CD4-positive, alpha-beta T cell (primary cell): ENCODE data around the gene VAV2. TPM values are rescaled to one million over a fixed set of nuclear protein-coding genes. Genes with fewer than 3 reads are reported as not detected.

Source experiments
- ATAC-seq: fragments of 200-7000 bp; cut with Tn5 transposase; one replicate; pipeline ENCODE4 v1.10.0; 2022; ENCODE audit warnings: mild to moderate bottlenecking; ENCODE audit not compliant: poor library complexity
- CTCF ChIA-PET: fragments of 350-600 bp; sonication (Branson Sonifier 250); formaldehyde crosslinking; loops from one replicate; lab custom pipeline; 2021; ENCODE audit warnings: antibody characterized with exemption, inconsistent platforms; lab: Charles Lee
- POLR2A ChIA-PET: fragments of 350-600 bp; sonication (Branson Sonifier 250); formaldehyde crosslinking; loops from one replicate; lab custom pipeline; 2021; ENCODE audit warnings: antibody characterized with exemption, inconsistent platforms; lab: Charles Lee
- DNase-seq, 14 experiments: peaks; one replicate each; pipeline ENCODE4 v3.0.0-alpha.2; 2013 to 2020; ENCODE audit warnings: mixed read lengths in 2 of 14
- H3K27ac ChIP-seq, 2 donors: one replicate each; pipeline versions ENCODE4 v1.5.1 to v1.7.0; 2013; ENCODE audit warnings: low read length in 2 of 2, low read depth in 1 of 2, mild to moderate bottlenecking in 1 of 2
- H3K27me3 ChIP-seq, 2 experiments: 1 replicate in 1 of 2; 2 replicates in 1 of 2; pipeline versions ENCODE4 v1.6.1 to v1.7.0; 2013; ENCODE audit warnings: low read length in 2 of 2, control low read depth in 1 of 2, mild to moderate bottlenecking in 1 of 2, moderate library complexity in 1 of 2; ENCODE audit not compliant: insufficient read depth in 2 of 2, control insufficient read depth in 1 of 2
- H3K36me3 ChIP-seq: one replicate; pipeline ENCODE4 v1.6.1; 2013; ENCODE audit warnings: low read length, control low read depth; ENCODE audit not compliant: insufficient read depth
- H3K4me1 ChIP-seq: one replicate; pipeline ENCODE4 v1.6.1; 2013; ENCODE audit warnings: low read length, control low read depth; ENCODE audit not compliant: insufficient read depth
- H3K4me3 ChIP-seq: one replicate; pipeline ENCODE4 v1.5.1; 2013; ENCODE audit warnings: mild to moderate bottlenecking, low read length, moderate library complexity
- H3K9me3 ChIP-seq, 2 experiments: 1 replicate in 1 of 2; 2 replicates in 1 of 2; pipeline versions ENCODE4 v1.6.1 to v1.7.0; 2013; ENCODE audit warnings: low read length in 2 of 2, mild to moderate bottlenecking in 2 of 2, control low read depth in 1 of 2, moderate library complexity in 1 of 2; ENCODE audit not compliant: control insufficient read depth in 1 of 2, insufficient read depth in 1 of 2
- H3K27ac Mint-ChIP-seq: one replicate; pipeline ENCODE4 v1.8.0; 2020; ENCODE audit warnings: mixed read lengths
- H3K27me3 Mint-ChIP-seq: one replicate; pipeline ENCODE4 v1.8.0; 2021; ENCODE audit warnings: mixed read lengths
- H3K36me3 Mint-ChIP-seq: one replicate; pipeline ENCODE4 v1.8.0; 2021; ENCODE audit warnings: low read depth, mixed read lengths
- H3K4me1 Mint-ChIP-seq: one replicate; pipeline ENCODE4 v1.8.0; 2021; ENCODE audit warnings: low read depth, mixed read lengths
- H3K4me3 Mint-ChIP-seq: one replicate; pipeline ENCODE4 v1.8.0; 2020; ENCODE audit warnings: mild to moderate bottlenecking, mixed read lengths
- H3K9me3 Mint-ChIP-seq: one replicate; pipeline ENCODE4 v1.8.0; 2020; ENCODE audit warnings: mixed read lengths
- CTCF ChIP-seq: fragments of 200-600 bp; IDR thresholded peaks from one replicate; pipeline ENCODE4 v1.8.0; 2022; ENCODE audit warnings: antibody characterized with exemption, mild to moderate bottlenecking
- intact Hi-C, 2 experiments: fragments of 100-400 bp; cut with DNase I in 1 of 2; cut with micrococcal nuclease in 1 of 2; formaldehyde crosslinking; loops; one replicate each; pipeline versions ENCODE4 v1.15.1 to v1.9.0; 2023 to 2025; cut with DNase I, micrococcal nuclease
- total RNA-seq, 174 experiments: library from RNA in 2 of 174; stranded (reverse) in 2 of 174; gene quantifications; one replicate each; pipeline ENCODE4 v1.2.3 and lab custom pipeline; 2021 to 2026

Gene VAV2
- total RNA-seq, 2 experiments from 2014 or later = 1.6 to 1.7 TPM

GRCh38 chr9:133878402-133878801 lies 113.7 kb downstream of the VAV2 start:
- no peaks in the 10 kb centered on the region for H3K27me3 Mint-ChIP-seq
- DNase-seq (no peak), ATAC-seq (no peak)
- H3K27me3 ChIP-seq = no peaks in the 10 kb centered on the region
- H3K27ac ChIP-seq = no peak overlapping the region
- TF ChIP-seq CTCF = no peak
- no peaks in the 10 kb centered on the region for H3K9me3 ChIP-seq
- H3K4me3 Mint-ChIP-seq = no peak overlapping the region
- CTCF ChIA-PET = no interaction called here
- H3K36me3 ChIP-seq = no peaks in the 10 kb centered on the region
- H3K9me3 Mint-ChIP-seq = no peaks in the 10 kb centered on the region
- no peak overlapping the region for H3K4me3 ChIP-seq
- no peaks in the 10 kb centered on the region for H3K4me1 Mint-ChIP-seq
- intact Hi-C loops = no loop called here
- no peaks in the 10 kb centered on the region for H3K36me3 Mint-ChIP-seq
- H3K4me1 ChIP-seq = no peaks in the 10 kb centered on the region
- POLR2A ChIA-PET = no interaction called here
- no peak overlapping the region for H3K27ac Mint-ChIP-seq

GRCh38 chr9:133877967-133878366 lies 114.2 kb downstream of the VAV2 start:
- Histone ChIP-seq H3K4me1 (no peaks in the 10 kb centered on the region), H3K27me3 (no peaks in the 10 kb centered on the region), H3K9me3 (no peaks in the 10 kb centered on the region), H3K27ac (no peak overlapping the region), H3K36me3 (no peaks in the 10 kb centered on the region), H3K4me3 (no peak overlapping the region)
- no peak for DNase-seq
- Mint-ChIP-seq H3K4me1 (no peaks in the 10 kb centered on the region), H3K4me3 (no peak overlapping the region), H3K27ac (no peak overlapping the region), H3K9me3 (no peaks in the 10 kb centered on the region), H3K27me3 (no peaks in the 10 kb centered on the region), H3K36me3 (no peaks in the 10 kb centered on the region)
- POLR2A ChIA-PET = no interaction called here
- no peak for ATAC-seq
- CTCF ChIA-PET = no interaction called here
- intact Hi-C loops = no loop called here
- TF ChIP-seq CTCF = no peak

- POLR2A ChIA-PET = no interaction called here
- H3K27me3 Mint-ChIP-seq = no peaks in the 10 kb centered on the region
Measured at GRCh38 chr9:133877327-133877726, 114.8 kb downstream of the VAV2 start.

More at GRCh38 chr9:133877327-133877726, 114.8 kb downstream of the VAV2 start:
- TF ChIP-seq CTCF = no peak
- no peaks in the 10 kb centered on the region for H3K9me3 Mint-ChIP-seq
- Histone ChIP-seq H3K27me3 (no peaks in the 10 kb centered on the region), H3K4me3 (no peak overlapping the region), H3K36me3 (no peaks in the 10 kb centered on the region), H3K9me3 (no peaks in the 10 kb centered on the region), H3K4me1 (no peaks in the 10 kb centered on the region), H3K27ac (no peak overlapping the region)
- no peak for ATAC-seq
- H3K4me1 Mint-ChIP-seq = no peaks in the 10 kb centered on the region
- no peaks in the 10 kb centered on the region for H3K36me3 Mint-ChIP-seq
- no peak overlapping the region for H3K4me3 Mint-ChIP-seq
- intact Hi-C loops = no loop called here
- CTCF ChIA-PET = no interaction called here
- H3K27ac Mint-ChIP-seq = no peak overlapping the region
- DNase-seq = no peak
